HG02759 (cell line): ENCODE measurements around the gene CAPN10.

ENCODE experiments used
- ATAC-seq: cut with Tn5 transposase; IDR thresholded peaks from one replicate; pipeline ENCODE4 v1.9.1; 2021; ENCODE audit warnings: mild to moderate bottlenecking, moderate library complexity; ENCODE audit not compliant: unreplicated experiment

CAPN10 gene

GRCh38 chr2:240622531-240623235 is 36.1 kb downstream of the CAPN10 start:
- ATAC-seq = no peak

- no peak for ATAC-seq
Measured at GRCh38 chr2:240623531-240624010, 37.0 kb downstream of the CAPN10 start.

GRCh38 chr2:240624011-240624949 is 37.7 kb downstream of the CAPN10 start:
- no peak for ATAC-seq

DNA sequence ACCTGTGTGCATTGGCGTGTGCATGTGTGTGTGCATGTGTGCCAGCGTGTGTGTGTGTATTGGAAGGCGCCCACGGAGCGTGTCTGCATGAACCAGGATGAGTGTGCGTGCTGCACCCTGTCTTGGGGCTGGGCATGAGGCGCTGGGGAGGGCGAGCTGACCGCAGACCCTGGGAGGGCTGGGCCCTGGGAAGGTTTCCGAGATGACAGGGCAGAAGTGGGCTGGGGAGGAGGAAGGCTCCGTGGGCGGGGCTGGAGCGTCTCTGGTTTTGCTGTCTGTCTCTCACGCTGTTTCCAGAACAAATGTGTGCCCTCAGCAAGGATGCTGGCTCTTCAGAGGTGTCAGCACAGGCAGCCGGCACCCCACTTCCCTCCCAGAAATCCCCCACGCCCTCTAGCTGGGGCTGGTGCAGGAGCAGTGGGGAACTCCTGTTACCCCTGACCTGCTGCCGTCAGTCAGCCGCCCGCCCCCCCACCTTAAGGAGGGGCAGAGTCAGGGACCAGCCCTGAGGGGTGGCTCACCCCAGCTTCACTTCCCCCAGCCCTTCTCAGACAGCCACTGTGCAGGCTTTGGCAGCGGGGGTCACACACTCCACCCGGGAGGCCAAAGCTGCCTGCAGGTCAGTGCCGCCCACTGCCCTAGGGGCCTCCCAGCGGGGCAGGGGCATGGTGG is 38.6 kb downstream of the CAPN10 start, which contains the start of gene GPR35:
TSS of gene GPR35 (plus strand) at position 531 of the 672 bp plus-strand sequence. CDS start 4,473 bp downstream, outside the sequence.
- ATAC-seq = no peak

- no peak for ATAC-seq
Measured at GRCh38 chr2:240626531-240627300, 40.2 kb downstream of the CAPN10 start.

- no peak for ATAC-seq
Measured at GRCh38 chr2:240627736-240628506, 41.4 kb downstream of the CAPN10 start.

GRCh38 chr2:240628507-240628807 is 41.9 kb downstream of the CAPN10 start:
- no peak for ATAC-seq

- no peak for ATAC-seq
Measured at GRCh38 chr2:240628808-240629618, 42.5 kb downstream of the CAPN10 start.

GRCh38 chr2:240629619-240629967 is 43.1 kb downstream of the CAPN10 start:
- no peak for ATAC-seq

GRCh38 chr2:240629968-240630770 is 43.6 kb downstream of the CAPN10 start:
- ATAC-seq = no peak

GRCh38 chr2:240630771-240631547 is 44.4 kb downstream of the CAPN10 start:
- no peak for ATAC-seq

DNA sequence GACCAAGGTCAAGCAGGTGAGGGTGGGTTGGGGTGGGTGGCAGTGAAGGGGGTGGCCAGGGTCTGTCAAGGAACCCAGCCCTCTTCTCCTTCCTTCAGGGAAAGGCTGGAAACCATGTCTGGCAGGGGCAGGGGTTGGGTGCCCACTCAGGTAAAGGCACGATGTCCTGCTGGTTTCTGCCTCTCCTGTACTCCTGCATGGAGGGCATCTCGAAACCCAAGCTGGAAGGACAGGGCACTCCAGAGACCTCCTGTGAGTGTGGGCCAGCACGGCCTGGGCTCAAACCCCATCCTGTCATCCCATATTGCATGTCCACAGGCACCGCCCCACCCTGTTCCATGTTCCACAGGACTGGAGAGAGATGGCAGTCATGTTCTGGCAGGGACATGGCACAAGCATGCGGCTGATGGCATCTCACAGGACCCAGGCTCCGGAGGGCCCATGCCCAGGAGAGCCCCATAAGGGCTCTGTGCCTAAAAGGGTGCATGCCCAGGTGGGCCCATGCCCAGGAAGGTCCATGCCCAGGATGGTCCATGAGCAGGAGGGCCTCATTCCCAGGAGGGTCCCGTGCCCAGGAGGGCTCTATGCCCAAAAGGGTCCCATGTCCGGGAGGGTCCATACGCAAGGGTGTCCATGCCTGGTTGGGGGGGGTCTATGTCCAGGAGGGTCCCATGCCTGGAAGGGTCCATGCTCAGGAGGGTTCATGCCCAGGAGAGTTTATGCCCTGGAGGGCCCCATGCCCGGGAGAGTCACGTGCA is 45.2 kb downstream of the CAPN10 start:
- no peak for ATAC-seq

DNA sequence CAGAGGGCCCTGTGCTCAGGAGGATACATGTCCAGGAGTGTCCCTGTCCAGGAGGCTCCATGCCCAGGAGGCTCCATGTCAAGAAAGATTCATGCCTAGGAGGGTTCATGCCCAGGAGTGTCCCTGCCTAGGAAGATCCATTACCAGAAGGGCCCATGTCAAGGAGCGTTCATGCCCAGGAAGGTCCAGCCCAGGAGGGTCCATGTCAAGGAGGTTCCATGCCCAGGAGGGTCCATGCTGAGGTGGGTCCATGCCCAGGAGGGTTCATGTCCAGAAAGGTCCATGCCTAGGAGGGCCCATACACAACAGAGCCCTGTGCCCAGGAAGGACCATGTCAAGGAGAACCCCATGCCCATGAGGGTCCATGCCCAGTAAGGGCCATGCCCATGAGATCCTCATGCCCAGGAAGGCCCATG is 45.8 kb downstream of the CAPN10 start:
- ATAC-seq = no peak

DNA sequence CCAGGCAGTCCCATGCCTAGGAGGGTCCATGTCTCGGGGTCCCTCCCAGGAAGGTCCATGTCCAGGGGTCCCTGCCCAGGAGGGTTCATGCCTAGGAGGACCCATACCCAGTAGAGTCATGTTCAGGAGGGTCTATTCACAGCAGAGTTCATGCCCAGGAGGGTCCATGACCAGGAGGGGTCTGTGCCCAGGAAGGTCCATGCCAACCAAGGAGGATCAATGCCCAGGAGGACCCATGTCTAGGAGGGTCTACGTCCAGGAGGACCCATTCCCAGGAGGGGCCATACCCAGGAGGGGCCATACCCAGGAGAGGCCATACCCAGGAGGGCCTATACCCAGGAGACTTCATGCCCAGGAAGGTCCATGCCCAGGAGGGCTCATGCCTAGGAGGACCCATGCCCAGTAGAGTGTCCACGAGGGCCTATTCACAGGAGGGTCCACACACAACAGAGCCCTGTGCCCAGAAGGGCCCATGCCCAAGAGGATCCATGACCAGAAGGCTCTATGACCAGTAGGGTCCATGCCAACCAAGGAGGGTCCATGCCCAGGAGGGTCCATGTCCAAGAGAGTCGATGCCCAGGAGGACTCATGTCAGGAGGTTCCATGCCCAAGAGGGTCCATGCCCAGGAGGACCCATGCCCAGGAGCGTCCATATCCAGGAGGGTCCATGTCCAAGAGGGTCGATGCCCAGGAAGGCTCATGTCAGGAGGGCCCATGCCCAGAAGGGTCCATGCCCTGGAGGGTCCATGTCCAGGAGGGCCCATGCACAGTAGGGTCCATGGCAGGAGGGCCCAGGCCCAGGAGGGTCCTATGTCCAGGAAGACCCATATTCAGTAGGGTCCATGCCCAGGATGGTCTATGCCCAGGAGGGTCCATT is 48.8 kb downstream of the CAPN10 start:
- no peak for ATAC-seq

DNA sequence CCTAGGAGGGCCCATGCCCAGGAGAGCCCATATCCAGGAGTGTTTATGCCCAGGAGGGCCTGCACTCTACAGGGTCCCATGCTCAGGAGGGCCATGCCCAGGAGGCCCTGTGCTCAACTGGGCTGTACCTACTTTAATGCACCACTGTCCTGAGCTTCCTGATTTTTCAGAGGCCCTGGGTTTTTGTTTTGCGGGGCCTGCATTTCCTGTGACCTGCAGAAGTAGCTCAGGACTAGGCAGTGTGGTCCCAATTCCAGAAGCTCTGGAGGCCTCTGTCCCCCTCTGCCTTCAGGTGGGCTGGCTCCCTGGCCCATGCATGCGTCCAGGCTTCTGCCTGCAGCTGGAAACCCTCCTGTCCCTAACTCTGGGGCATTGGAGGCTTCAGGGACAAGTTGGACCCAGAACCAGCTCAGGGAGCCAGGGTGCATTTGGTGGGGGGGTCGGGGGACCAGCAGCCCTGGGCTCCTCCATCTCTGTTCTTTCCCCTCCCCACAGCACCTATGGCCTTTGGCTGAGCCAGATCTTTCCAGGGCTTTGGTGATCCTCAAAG is 49.5 kb downstream of the CAPN10 start:
- ATAC-seq = no peak
